ENCODE data around the gene EGR1.

Gene EGR1

GRCh38 chr5:138455232-138455930 is 9.9 kb upstream of the EGR1 start:
- TF ChIP-seq CTCF (IDR thresholded peaks at IDR 0.05; ENCODE audit: extremely low read depth, missing control alignments) = no peak
- no peak for DNase-seq (ENCODE audit: low spot score)

- no peak for TF ChIP-seq CTCF (IDR thresholded peaks at IDR 0.05; ENCODE audit: extremely low read depth, missing control alignments)
- DNase-seq (ENCODE audit: low spot score) = no peak
These were observed 7.6 kb upstream of the EGR1 start for GRCh38 chr5:138457531-138458275.

DNA sequence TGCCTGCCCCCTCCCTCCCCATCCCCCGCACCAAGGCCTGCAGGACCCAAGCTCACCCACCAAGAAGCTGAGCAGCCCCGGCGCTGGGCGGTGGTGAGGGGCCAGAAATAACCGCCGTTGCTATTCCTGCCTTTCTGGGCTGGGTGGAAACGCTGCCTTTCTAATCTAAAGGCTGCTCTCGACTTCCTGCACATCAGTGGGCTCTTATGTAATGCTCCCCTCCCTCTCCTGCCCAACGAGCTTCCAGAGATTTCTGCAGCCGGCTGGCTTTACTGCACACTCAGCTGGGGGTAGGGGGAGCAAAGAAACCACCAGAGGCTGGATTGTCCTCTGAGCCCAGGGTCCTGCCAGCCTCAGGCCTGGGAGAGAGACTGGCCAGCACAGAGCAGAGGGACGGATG is 6.9 kb upstream of the EGR1 start:
- no peak for TF ChIP-seq CTCF (IDR thresholded peaks at IDR 0.05; ENCODE audit: extremely low read depth, missing control alignments)

DNA sequence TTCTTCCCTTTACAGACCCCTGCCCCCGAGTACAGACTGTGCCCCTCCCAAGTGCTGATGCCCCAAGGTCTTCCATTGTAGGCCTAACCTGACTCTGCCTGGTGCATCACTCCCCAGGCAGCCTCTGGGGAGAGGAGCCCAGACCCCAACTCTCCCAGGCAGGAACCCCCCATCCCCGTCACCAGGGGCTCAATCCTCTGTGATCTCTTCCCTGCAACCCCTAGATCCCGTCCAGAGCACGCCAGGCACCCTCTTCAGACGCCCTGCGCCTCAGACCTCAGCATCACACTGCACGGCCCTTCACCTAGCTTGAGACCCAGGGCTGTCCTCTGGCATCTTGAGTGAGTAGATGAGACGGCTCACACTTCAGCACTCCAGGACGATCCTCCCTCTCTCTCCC is 6.4 kb upstream of the EGR1 start:
- no peak for TF ChIP-seq CTCF (IDR thresholded peaks at IDR 0.05; ENCODE audit: extremely low read depth, missing control alignments)
- no peak for DNase-seq (ENCODE audit: low spot score)

More for the DNA sequence above, 6.9 kb upstream of the EGR1 start:
- DNase-seq (ENCODE audit: low spot score) = no peak

- peak; percentile 75 for DNase-seq (ENCODE audit: low spot score)
These were observed 5.9 kb upstream of the EGR1 start for GRCh38 chr5:138459311-138459933.

DNA sequence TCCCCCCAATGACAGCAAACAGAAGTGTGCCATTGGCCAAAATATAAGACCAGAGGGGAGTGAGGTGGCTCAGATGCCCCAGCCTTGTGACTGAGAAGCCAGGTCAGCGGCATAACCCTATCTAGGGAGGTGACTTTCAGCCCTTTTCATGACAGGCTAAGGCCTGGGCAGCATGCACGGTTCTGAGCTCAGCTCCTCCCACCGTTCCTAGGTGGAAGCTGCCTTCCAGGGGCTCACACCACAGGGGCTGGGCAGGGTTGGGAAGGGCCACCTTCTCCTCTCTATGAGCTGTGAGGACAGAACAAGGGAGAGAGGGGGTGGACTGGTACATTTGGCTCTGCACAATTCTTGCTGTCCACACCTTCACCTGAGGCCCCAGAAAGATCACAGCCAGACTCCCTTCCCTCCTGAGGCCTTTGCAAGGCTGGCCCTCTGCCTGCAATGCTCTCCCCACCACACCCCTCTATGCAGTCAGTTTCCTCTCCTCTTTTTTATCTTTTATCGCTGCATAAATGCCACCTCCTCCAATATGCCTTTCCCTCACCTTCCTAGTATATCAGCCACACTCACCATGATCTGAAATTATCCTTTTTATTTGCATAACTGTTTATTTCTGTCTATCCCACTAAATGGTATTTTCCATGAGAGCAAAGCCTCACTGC is 5.1 kb upstream of the EGR1 start:
- TF ChIP-seq CTCF (IDR thresholded peaks at IDR 0.05; ENCODE audit: extremely low read depth, missing control alignments) = no peak
- no peak for DNase-seq (ENCODE audit: low spot score)

More at GRCh38 chr5:138459311-138459933, 5.9 kb upstream of the EGR1 start:
- TF ChIP-seq CTCF (IDR thresholded peaks at IDR 0.05; ENCODE audit: extremely low read depth, missing control alignments) = no peak

Measured in GM20000 (cell line).